Endodermal cell (in vitro differentiated cells): ENCODE data around the gene RABL3. TPM values are rescaled to one million over a fixed set of nuclear protein-coding genes. Genes with fewer than 3 reads are reported as not detected.

Source experiments
- DNase-seq: peaks from one replicate; pipeline ENCODE4 v3.0.0-alpha.2; 2017
- H3K27ac ChIP-seq: 2 replicates; pipeline ENCODE4 v1.5.1; 2013; ENCODE audit warnings: mild to moderate bottlenecking, low read depth, low read length, moderate library complexity
- H3K27me3 ChIP-seq: 2 replicates; pipeline ENCODE4 v1.6.1; 2013; ENCODE audit warnings: mild to moderate bottlenecking, low read length, moderate library complexity; ENCODE audit not compliant: insufficient read depth, control insufficient read depth, poor library complexity, severe bottlenecking
- H3K36me3 ChIP-seq: 2 replicates; pipeline ENCODE4 v1.7.0; 2013; ENCODE audit warnings: mild to moderate bottlenecking, low read length, moderate library complexity; ENCODE audit not compliant: control insufficient read depth, insufficient read depth
- H3K4me1 ChIP-seq: one replicate; pipeline ENCODE4 v1.7.0; 2013; ENCODE audit warnings: low read length; ENCODE audit not compliant: control insufficient read depth, insufficient read depth
- H3K4me3 ChIP-seq: 2 replicates; pipeline ENCODE4 v1.5.1; 2013; ENCODE audit warnings: mild to moderate bottlenecking, low read length, moderate library complexity
- H3K9ac ChIP-seq: 2 replicates; pipeline ENCODE4 v1.6.1; 2013; ENCODE audit warnings: mild to moderate bottlenecking, low read length, moderate library complexity; ENCODE audit not compliant: poor library complexity, severe bottlenecking; ENCODE audit errors: extremely low read depth
- H3K9me3 ChIP-seq: 2 replicates; pipeline ENCODE4 v1.6.1; 2013; ENCODE audit warnings: mild to moderate bottlenecking, low read length, moderate library complexity; ENCODE audit not compliant: control insufficient read depth
- H3K27ac Mint-ChIP-seq: 2 replicates; pipeline ENCODE4 v1.8.0; 2020; ENCODE audit warnings: mixed read lengths
- H3K27me3 Mint-ChIP-seq: 2 replicates; pipeline ENCODE4 v1.8.0; 2021; ENCODE audit warnings: mild to moderate bottlenecking, mixed read lengths; ENCODE audit not compliant: insufficient read depth
- H3K36me3 Mint-ChIP-seq: 2 replicates; pipeline ENCODE4 v1.8.0; 2020; ENCODE audit warnings: low read depth, mixed read lengths
- H3K4me1 Mint-ChIP-seq: 2 replicates; pipeline ENCODE4 v1.8.0; 2020; ENCODE audit warnings: mixed read lengths
- H3K4me3 Mint-ChIP-seq: 2 replicates; pipeline ENCODE4 v1.8.0; 2020; ENCODE audit warnings: mild to moderate bottlenecking, moderate library complexity, mixed read lengths
- H3K9me3 Mint-ChIP-seq: 2 replicates; pipeline ENCODE4 v1.8.0; 2020; ENCODE audit warnings: mild to moderate bottlenecking, mixed read lengths
- WGBS, 2 experiments: methylation state at CpG; one replicate each; pipeline versions ENCODE4 v1.1.5 to v1.1.7; 2013; ENCODE audit warnings: missing lambda C conversion rate in 2 of 2, mixed read lengths in 1 of 2; ENCODE audit not compliant: insufficient coverage in 1 of 2, insufficient read length in 1 of 2; 5-methylcytosine and 5-hydroxymethylcytosine counted together
- total RNA-seq, 2 donors: library from RNA; stranded (reverse); fragmentation: NEBNext Ultra II Directional in 1 of 2; extraction: Animal tissue kit (Norgen Biotek cat#: 25700) in 1 of 2; gene quantifications; 2 replicates in 1 of 2; 3 replicates in 1 of 2; pipeline ENCODE4 v1.2.1, GENCODE V29; 2021
- TF ChIP-seq, protein P1 (sequence below): fragments of 200-600 bp; sonication (generic); conservative IDR thresholded peaks from 2 replicates; pipeline ENCODE4 v1.5.0; 2021; ENCODE audit warnings: antibody characterized with exemption, mild to moderate bottlenecking

The RABL3 gene
- total RNA-seq, 2 donors from 2014 or later, result 19.6 to 23.0 TPM

GRCh38 chr3:120706950-120707349 lies 35.4 kb downstream of the RABL3 start:
- H3K36me3 Mint-ChIP-seq, result peaks cover 20% of the 10 kb centered on the region
- no peaks in the 10 kb centered on the region for H3K27me3 ChIP-seq
- TF ChIP-seq, protein P1, sequence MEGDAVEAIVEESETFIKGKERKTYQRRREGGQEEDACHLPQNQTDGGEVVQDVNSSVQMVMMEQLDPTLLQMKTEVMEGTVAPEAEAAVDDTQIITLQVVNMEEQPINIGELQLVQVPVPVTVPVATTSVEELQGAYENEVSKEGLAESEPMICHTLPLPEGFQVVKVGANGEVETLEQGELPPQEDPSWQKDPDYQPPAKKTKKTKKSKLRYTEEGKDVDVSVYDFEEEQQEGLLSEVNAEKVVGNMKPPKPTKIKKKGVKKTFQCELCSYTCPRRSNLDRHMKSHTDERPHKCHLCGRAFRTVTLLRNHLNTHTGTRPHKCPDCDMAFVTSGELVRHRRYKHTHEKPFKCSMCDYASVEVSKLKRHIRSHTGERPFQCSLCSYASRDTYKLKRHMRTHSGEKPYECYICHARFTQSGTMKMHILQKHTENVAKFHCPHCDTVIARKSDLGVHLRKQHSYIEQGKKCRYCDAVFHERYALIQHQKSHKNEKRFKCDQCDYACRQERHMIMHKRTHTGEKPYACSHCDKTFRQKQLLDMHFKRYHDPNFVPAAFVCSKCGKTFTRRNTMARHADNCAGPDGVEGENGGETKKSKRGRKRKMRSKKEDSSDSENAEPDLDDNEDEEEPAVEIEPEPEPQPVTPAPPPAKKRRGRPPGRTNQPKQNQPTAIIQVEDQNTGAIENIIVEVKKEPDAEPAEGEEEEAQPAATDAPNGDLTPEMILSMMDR, result no peak
- no peaks in the 10 kb centered on the region for H3K4me1 ChIP-seq
- H3K9me3 Mint-ChIP-seq, result peaks cover 1% of the 10 kb centered on the region
- H3K4me3 Mint-ChIP-seq, result no peak overlapping the region
- H3K27ac Mint-ChIP-seq, result no peak overlapping the region
- peaks cover 8% of the 10 kb centered on the region for H3K9me3 ChIP-seq
- no peak overlapping the region for H3K27ac ChIP-seq
- peaks cover 15% of the 10 kb centered on the region for H3K36me3 ChIP-seq
- no peak overlapping the region for H3K9ac ChIP-seq
- H3K4me1 Mint-ChIP-seq, result no peaks in the 10 kb centered on the region
- DNase-seq, result no peak
- peaks cover 4% of the 10 kb centered on the region for H3K27me3 Mint-ChIP-seq
- H3K4me3 ChIP-seq, result no peak overlapping the region

GRCh38 chr3:120705884-120706582 lies 36.3 kb downstream of the RABL3 start:
- H3K4me3 Mint-ChIP-seq, result no peak overlapping the region
- H3K27me3 ChIP-seq, result no peaks in the 10 kb centered on the region
- H3K4me1 Mint-ChIP-seq, result no peaks in the 10 kb centered on the region
- peaks cover 1% of the 10 kb centered on the region for H3K9me3 Mint-ChIP-seq
- no peaks in the 10 kb centered on the region for H3K4me1 ChIP-seq
- 80 to 94% methylated on average over 1 to 5 of the region's 5 CpGs for WGBS, 2 experiments
- peaks cover 4% of the 10 kb centered on the region for H3K27me3 Mint-ChIP-seq
- no peak overlapping the region for H3K27ac ChIP-seq
- peaks cover 15% of the 10 kb centered on the region for H3K36me3 ChIP-seq
- no peak for DNase-seq
- H3K27ac Mint-ChIP-seq, result no peak overlapping the region
- H3K9me3 ChIP-seq, result peaks cover 8% of the 10 kb centered on the region
- no peak overlapping the region for H3K9ac ChIP-seq
- peaks cover 20% of the 10 kb centered on the region for H3K36me3 Mint-ChIP-seq
- TF ChIP-seq, protein P1, result no peak
- H3K4me3 ChIP-seq, result no peak overlapping the region

- WGBS, 2 experiments, result 91 to 100% methylated on average over 1 to 3 of the region's 3 CpGs
- H3K27me3 Mint-ChIP-seq, result peaks cover 4% of the 10 kb centered on the region
- H3K4me3 ChIP-seq, result no peak overlapping the region
- H3K9me3 ChIP-seq, result peaks cover 8% of the 10 kb centered on the region
- H3K36me3 ChIP-seq, result peaks cover 6% of the 10 kb centered on the region
- H3K27ac Mint-ChIP-seq, result no peak overlapping the region
- H3K27ac ChIP-seq, result no peak overlapping the region
- no peak for DNase-seq
- H3K4me1 Mint-ChIP-seq, result peaks cover 10% of the 10 kb centered on the region
- H3K27me3 ChIP-seq, result no peaks in the 10 kb centered on the region
- H3K36me3 Mint-ChIP-seq, result peaks cover 16% of the 10 kb centered on the region
- peaks cover 1% of the 10 kb centered on the region for H3K9me3 Mint-ChIP-seq
- TF ChIP-seq, protein P1, result no peak
- H3K4me1 ChIP-seq, result no peaks in the 10 kb centered on the region
- no peak overlapping the region for H3K9ac ChIP-seq
- no peak overlapping the region for H3K4me3 Mint-ChIP-seq
Observed at GRCh38 chr3:120699333-120699732, 43.0 kb downstream of the RABL3 start.
